Kidney glomerular epithelial cell (primary cell): ENCODE results near the gene KIF3C.
"Not testable (repeated sequence)": the region's sequence is repeated elsewhere in the genome, so short reads cannot be mapped to it uniquely, and the experiment has no call there.

Source experiments
- DNase-seq: peaks from one replicate; lab custom pipeline; 2025; lab: John Stamatoyannopoulos, UW

Gene KIF3C

DNA sequence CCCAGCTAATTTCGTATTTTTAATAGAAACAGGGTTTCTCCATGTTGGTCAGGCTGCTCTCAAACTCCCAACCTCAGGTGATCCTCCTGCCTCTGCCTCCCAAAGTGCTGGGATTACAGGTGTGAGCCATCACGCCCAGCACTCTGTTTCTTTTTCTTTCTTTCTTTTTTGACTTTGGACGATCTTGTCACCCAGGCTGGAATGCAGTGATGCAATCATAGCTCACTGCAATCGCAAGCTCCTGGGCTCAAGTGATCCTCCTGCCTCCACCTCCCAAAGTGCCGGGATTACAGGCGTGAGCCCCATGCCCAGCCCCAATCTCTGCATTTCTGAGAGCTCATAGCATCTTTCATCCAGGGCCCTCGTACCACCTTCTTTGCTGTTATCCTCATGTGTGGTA is 17.1 kb upstream of the KIF3C start:
- DNase-seq: not testable (repeated sequence)

GRCh38 chr2:25998816-25999383 is 16.6 kb upstream of the KIF3C start:
- not testable (repeated sequence) for DNase-seq

DNA sequence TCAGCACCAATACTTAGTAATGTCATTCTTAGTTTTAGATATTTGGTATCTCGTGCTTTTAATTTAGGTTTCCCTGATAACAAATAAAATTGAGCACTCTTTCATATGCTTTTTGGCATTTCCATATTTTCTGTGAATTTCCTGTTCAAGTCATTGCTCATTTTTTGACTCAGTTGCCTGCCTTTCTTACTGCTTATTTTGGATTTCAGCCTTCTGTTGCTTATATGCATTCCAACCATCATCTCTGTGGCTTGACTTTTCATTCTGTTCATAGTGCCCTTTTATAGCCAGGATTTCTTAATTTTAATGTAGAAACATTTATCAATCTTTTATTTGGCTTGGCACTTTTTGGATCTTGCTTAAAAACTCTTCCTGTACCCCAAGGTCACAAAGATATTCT is 14.5 kb upstream of the KIF3C start:
- DNase-seq: no peak

- no peak for DNase-seq
These were observed 12.2 kb upstream of the KIF3C start for GRCh38 chr2:25994509-25994908.

- no peak for DNase-seq
These were observed 10.8 kb upstream of the KIF3C start for GRCh38 chr2:25993049-25993448.

DNA sequence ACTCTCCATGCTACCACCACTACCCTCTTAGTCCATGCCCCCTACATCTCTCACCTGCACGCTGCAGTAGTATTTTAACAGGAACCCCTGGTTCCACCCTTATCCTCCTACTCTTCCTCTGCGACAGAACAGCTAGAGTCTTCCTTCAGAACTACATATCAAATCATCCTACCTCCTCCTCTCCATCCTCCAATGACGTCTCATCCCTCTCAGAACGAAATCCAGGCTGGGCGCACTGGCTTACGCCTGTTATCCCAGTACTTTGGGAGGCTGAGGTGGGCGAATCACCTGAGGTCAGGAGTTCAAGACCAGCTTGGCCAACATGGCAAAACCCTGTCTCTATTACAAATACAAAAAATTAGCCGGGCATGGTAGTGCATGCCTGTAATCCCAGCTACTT is 10.3 kb upstream of the KIF3C start:
- DNase-seq: no peak

GRCh38 chr2:25991965-25992364 is 9.7 kb upstream of the KIF3C start:
- no peak for DNase-seq

DNA sequence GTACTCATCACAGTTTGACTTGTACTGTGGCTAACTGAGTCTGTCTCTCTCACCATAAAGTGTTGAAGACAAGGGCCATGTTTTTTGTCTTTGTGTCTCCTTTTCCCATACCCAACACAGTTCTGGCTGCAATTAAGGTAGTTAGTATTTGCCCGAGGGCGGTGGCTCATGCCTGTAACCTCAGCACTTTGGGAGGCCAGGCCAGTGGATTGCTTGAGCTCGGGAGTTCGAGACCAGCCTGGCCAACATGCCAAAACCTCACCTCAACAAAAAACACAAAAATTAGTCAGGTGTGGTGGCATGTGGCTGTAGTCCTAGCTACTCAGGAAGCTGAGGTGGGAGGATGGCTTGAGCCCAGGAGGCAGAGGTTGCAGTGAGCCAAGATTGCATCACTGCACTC is 6.9 kb upstream of the KIF3C start:
- DNase-seq: no peak

DNA sequence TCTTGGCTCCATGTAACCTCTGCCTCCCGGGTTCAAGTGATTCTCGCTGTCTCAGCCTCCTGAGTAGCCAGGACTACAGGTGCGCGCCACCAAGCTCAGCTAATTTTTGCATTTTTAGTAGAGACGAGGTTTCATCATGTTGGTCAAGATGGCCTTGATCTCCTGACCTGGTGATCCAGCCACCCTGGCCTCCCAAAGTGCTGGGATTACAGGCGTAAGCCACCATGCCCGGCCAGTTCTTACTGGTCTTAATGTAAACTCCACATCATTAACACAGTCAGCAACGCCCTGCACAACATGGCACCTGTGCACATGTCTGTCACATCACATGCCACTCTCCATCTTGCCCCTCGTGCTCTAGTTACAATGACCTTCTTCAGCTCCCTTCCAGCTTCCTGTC is 5.8 kb upstream of the KIF3C start:
- no peak for DNase-seq

- no peak for DNase-seq
These were observed 1.4 kb upstream of the KIF3C start for GRCh38 chr2:25983735-25984134.

- no peak for DNase-seq
These were observed 627 bp upstream of the KIF3C start for GRCh38 chr2:25982968-25983280.

DNA sequence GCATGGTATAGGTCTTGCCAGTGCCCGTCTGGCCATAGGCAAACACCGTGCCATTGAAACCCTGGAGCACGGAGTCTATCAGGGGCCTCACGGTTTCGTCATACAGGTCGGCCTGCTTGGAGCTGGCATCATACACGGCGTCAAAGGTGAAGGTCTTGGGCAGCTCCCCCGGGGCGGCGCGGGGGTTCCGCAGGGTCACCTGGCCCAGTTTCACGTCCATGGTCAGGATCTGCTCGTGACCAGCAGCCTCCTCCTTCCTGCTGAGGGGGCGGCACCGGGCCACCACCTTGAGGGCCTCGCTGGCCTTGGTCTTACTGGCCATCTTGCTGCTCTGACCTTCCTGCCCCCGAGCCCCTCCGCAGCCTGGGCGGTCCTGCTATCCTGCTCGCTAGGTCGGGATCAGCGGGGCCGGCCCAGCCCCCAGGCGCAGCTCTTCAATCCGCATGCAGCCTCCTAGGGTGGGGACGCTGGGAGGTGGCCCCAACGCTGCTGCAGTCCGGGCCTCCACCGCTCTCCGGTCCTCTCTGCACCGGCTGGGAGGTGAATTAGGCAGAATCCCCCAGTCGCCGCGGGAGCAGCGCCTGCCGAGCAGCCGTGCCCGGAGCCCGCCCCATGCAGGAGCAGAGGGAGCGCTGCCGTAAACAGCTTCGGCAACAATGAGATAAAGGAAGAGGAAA is 563 bp downstream of the KIF3C start:
- no peak for DNase-seq

DNA sequence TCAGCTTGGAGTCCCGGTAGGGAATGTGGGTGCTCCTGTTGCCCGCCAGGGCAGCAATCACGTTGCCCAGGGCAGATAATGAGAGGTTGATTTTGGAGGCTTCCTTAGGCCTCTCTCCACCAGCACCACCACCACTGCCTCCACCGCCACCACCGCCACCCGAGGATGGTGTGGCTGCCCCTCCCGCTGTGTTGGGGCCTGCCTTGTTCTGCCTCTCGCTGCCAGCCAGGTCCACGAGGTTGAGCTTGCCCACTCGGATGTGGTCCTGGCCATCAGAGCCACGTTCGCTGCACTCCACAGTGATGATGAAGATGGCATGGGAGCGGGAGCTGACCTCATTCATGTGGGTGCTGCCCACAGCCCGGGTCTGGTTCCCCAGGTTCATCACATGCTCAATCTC is 1.3 kb downstream of the KIF3C start:
- DNase-seq: no peak

GRCh38 chr2:25980076-25980887 is 2.0 kb downstream of the KIF3C start:
- DNase-seq: no peak

GRCh38 chr2:25979001-25979400 is 3.3 kb downstream of the KIF3C start:
- no peak for DNase-seq

- peak; percentile 78 for DNase-seq
These were observed 4.5 kb downstream of the KIF3C start for GRCh38 chr2:25977768-25978167.

- DNase-seq: peak; percentile 87
These were observed 5.1 kb downstream of the KIF3C start for GRCh38 chr2:25976983-25977741.

DNA sequence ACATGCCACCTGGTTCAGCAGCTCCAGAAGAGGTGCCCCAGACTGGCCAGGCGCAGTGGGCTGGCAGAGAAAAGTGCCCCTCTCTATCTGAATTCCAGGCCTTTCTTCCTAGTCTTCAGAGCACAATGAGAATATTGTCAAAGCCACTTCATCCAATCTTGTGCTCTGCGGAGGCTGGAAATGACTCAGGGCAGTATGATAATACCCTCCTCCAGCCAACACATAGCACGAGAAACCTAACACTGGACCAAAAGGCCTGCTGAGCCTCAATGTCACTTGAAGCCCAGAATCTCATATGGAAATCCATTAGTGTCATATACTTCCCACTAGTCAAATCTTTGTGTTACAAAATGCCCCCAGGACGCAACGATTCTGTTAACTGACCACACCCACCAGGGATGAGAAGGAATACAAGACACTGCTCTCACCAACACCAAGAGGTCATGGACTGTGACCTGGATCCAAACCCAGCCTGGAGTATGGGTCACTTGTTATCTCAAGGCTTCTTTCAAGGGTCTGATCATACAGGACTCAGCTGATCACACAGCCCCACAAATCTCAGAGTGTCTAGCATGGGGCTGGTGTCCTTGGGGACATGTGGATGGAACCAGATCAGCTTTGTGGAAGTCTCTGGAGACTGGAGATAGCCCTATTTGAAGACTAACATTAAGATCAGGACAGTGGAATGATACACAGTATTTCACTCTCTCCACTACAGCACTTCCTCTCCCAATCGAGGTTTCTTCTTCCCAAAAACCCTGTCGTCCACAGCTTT is 10.1 kb downstream of the KIF3C start:
- no peak for DNase-seq

DNA sequence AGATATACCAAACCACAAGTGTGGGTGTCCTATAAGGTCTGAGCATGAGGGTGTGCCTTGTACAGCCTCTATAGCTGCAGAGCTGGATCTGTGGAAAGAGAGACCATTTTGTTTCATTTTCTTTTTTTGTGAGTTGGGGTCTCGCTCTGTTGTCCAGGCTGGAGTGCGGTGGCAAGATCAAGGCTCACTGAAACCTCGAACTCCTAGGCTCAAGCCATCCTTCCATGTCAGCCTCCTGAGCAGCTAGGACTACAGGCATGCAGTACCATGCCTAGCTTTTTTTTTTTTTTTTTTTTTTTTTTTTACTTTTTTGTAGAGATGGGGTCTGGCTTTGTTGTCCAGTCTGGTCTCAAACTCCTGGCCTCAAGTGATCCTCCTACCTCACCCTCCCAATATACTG is 10.7 kb downstream of the KIF3C start:
- DNase-seq: no peak

DNA sequence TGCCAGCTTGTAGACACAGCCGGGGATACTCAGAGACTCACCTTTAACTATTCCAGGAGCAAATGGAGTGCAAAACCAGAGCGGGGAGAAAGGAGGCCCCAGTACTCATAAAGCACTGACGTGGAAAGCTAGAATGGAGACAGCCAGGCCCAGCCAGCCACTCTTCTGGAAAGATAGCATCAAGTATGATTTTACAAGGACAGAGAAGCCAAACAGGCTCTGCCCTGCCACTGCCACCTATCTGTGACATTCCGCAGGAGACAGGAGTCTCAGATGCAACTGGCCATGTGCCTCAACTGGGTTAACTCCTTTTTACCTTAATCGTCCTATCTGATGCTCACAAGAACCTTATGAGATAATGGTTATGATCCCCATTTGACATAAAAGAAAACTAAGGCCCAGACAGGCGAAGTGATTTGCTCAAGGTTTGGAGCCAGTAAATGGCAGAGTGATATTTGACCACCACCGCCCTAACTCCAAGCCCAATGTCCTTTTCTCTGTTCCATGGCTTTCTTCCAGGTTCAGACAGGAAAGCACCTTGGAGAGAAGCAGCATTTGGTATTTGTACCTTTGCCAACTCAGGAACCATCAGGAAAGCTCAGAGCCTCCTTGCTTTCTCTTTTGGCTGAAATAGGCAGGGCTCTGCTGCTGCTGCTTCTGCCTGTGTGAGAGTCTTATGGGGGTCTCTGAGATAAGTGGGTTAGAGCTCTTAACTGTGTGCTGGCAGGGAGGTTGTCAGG is 15.6 kb downstream of the KIF3C start:
- DNase-seq: no peak

DNA sequence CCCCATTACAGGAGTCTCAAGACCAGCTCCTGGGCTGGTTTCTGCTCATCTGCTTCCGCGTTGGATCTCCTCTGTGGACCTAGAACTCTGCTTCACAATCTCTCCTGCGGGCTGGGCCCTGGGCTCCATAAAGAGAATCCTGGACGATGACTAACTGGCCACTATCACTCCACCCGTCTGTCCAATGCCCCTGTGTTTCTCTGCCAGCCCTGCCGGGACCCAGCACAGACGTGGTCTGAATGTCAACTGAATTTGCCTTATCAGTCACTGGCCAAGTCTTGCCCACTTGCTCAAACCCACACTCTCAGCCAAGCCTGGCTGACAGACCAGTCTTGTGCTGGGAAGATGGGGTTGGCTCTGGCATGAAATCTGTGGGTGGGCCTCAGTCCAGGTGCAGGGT is 17.4 kb downstream of the KIF3C start:
- no peak for DNase-seq
